Measurements from ENCODE around the gene KREMEN1.
"Not testable (repeated sequence)": the region's sequence is repeated elsewhere in the genome, so short reads cannot be mapped to it uniquely, and the experiment has no call there.

KREMEN1 gene

GRCh38 chr22:29078036-29078868, 5.4 kb downstream of the KREMEN1 start:
- DNase-seq (ENCODE audit: low read depth in 2 of 3, low spot score in 1 of 3) = no peak

GRCh38 chr22:29078869-29079207, 6.0 kb downstream of the KREMEN1 start:
- no peak for DNase-seq (ENCODE audit: low read depth in 2 of 3, low spot score in 1 of 3)

GRCh38 chr22:29079218-29079901, 6.5 kb downstream of the KREMEN1 start:
- DNase-seq (ENCODE audit: low read depth in 2 of 3, low spot score in 1 of 3) = no peak

- DNase-seq (ENCODE audit: low read depth in 2 of 3, low spot score in 1 of 3) = no peak
Observed at GRCh38 chr22:29080106-29080975, 7.5 kb downstream of the KREMEN1 start.

- DNase-seq (ENCODE audit: low read depth in 2 of 3, low spot score in 1 of 3) = no peak
Observed at GRCh38 chr22:29081517-29082236, 8.8 kb downstream of the KREMEN1 start.

- no peak for DNase-seq (ENCODE audit: low read depth in 2 of 3, low spot score in 1 of 3)
Observed at GRCh38 chr22:29082826-29083545, 10.2 kb downstream of the KREMEN1 start.

GRCh38 chr22:29083576-29083932, 10.7 kb downstream of the KREMEN1 start:
- DNase-seq (ENCODE audit: low read depth in 2 of 3, low spot score in 1 of 3) = not testable (repeated sequence)

GRCh38 chr22:29083933-29084591, 11.2 kb downstream of the KREMEN1 start:
- DNase-seq (ENCODE audit: low read depth in 2 of 3, low spot score in 1 of 3) = no peak

- no peak for DNase-seq (ENCODE audit: low read depth in 2 of 3, low spot score in 1 of 3)
Observed at GRCh38 chr22:29087012-29087411, 14.2 kb downstream of the KREMEN1 start.

- no peak for DNase-seq (ENCODE audit: low read depth in 2 of 3, low spot score in 1 of 3)
Observed at GRCh38 chr22:29088809-29089208, 16.0 kb downstream of the KREMEN1 start.

GRCh38 chr22:29089507-29089906, 16.7 kb downstream of the KREMEN1 start:
- DNase-seq (ENCODE audit: low read depth in 2 of 3, low spot score in 1 of 3) = no peak

- no peak for DNase-seq (ENCODE audit: low read depth in 2 of 3, low spot score in 1 of 3)
Observed at GRCh38 chr22:29090039-29090438, 17.2 kb downstream of the KREMEN1 start.

- no peak for DNase-seq (ENCODE audit: low read depth in 2 of 3, low spot score in 1 of 3)
Observed at GRCh38 chr22:29092243-29092642, 19.4 kb downstream of the KREMEN1 start.

GRCh38 chr22:29093030-29093429, 20.2 kb downstream of the KREMEN1 start:
- no peak for DNase-seq (ENCODE audit: low read depth in 2 of 3, low spot score in 1 of 3)

- DNase-seq (ENCODE audit: low read depth in 2 of 3, low spot score in 1 of 3) = no peak
Observed at GRCh38 chr22:29093501-29094300, 20.9 kb downstream of the KREMEN1 start.

- no peak for DNase-seq (ENCODE audit: low read depth in 2 of 3, low spot score in 1 of 3)
Observed at GRCh38 chr22:29095459-29095858, 22.6 kb downstream of the KREMEN1 start.

GRCh38 chr22:29096736-29097669, 24.2 kb downstream of the KREMEN1 start:
- no peak for DNase-seq (ENCODE audit: low read depth in 2 of 3, low spot score in 1 of 3)

- no peak for DNase-seq (ENCODE audit: low read depth in 2 of 3, low spot score in 1 of 3)
Observed at GRCh38 chr22:29098296-29098695, 25.5 kb downstream of the KREMEN1 start.

Data from stimulated activated CD4-positive, alpha-beta T cell treated with anti-CD3 and anti-CD28 coated beads, Interleukin-12 subunit alpha, Interleukin-12 subunit beta, amount 100 ng/mL, for 48 hours (primary cell).